ENCODE data around the gene NDUFAF5. TPM values are rescaled to one million over a fixed set of nuclear protein-coding genes. Genes with fewer than 3 reads are reported as not detected.

NDUFAF5 gene
- total RNA-seq, 1 donor from 2014 or later: 26.8 TPM

GRCh38 chr20:13819885-13820645 is 35.2 kb downstream of the NDUFAF5 start:
- intact Hi-C loops (cut with micrococcal nuclease): loop anchor here (1.0 kb wide), 1 partner anchor 235 kb away; no protein-coding TSS in a partner anchor

- intact Hi-C loops (cut with micrococcal nuclease): no loop called here
These were observed 37.0 kb downstream of the NDUFAF5 start for GRCh38 chr20:13821876-13822275.

GRCh38 chr20:13822459-13822858 is 37.6 kb downstream of the NDUFAF5 start:
- intact Hi-C loops (cut with micrococcal nuclease): no loop called here

- intact Hi-C loops (cut with micrococcal nuclease): no loop called here
These were observed 39.6 kb downstream of the NDUFAF5 start for GRCh38 chr20:13824459-13824858.

GRCh38 chr20:13825465-13825864 is 40.6 kb downstream of the NDUFAF5 start:
- intact Hi-C loops (cut with micrococcal nuclease): no loop called here

GRCh38 chr20:13831476-13831875 is 46.6 kb downstream of the NDUFAF5 start:
- intact Hi-C loops (cut with micrococcal nuclease): no loop called here

GRCh38 chr20:13838664-13839063 is 53.8 kb downstream of the NDUFAF5 start:
- intact Hi-C loops (cut with micrococcal nuclease): no loop called here

- intact Hi-C loops (cut with micrococcal nuclease): no loop called here
These were observed 54.7 kb downstream of the NDUFAF5 start for GRCh38 chr20:13839421-13840092.

- intact Hi-C loops (cut with micrococcal nuclease): no loop called here
These were observed 55.3 kb downstream of the NDUFAF5 start for GRCh38 chr20:13840093-13840465.

GRCh38 chr20:13841206-13841605 is 56.4 kb downstream of the NDUFAF5 start:
- intact Hi-C loops (cut with micrococcal nuclease): no loop called here

- intact Hi-C loops (cut with micrococcal nuclease): no loop called here
These were observed 59.5 kb downstream of the NDUFAF5 start for GRCh38 chr20:13844296-13844695.

GRCh38 chr20:13851279-13851678 is 66.5 kb downstream of the NDUFAF5 start:
- intact Hi-C loops (cut with micrococcal nuclease): no loop called here

- intact Hi-C loops (cut with micrococcal nuclease): no loop called here
These were observed 67.5 kb downstream of the NDUFAF5 start for GRCh38 chr20:13852306-13852705.

GRCh38 chr20:13855613-13856012 is 70.8 kb downstream of the NDUFAF5 start:
- intact Hi-C loops (cut with micrococcal nuclease): no loop called here

GRCh38 chr20:13856354-13856753 is 71.5 kb downstream of the NDUFAF5 start:
- intact Hi-C loops (cut with micrococcal nuclease): no loop called here

- intact Hi-C loops (cut with micrococcal nuclease): no loop called here
These were observed 72.5 kb downstream of the NDUFAF5 start for GRCh38 chr20:13857304-13857703.

- intact Hi-C loops (cut with micrococcal nuclease): no loop called here
These were observed 73.1 kb downstream of the NDUFAF5 start for GRCh38 chr20:13857961-13858360.

GRCh38 chr20:13858439-13858838 is 73.6 kb downstream of the NDUFAF5 start:
- intact Hi-C loops (cut with micrococcal nuclease): no loop called here

- intact Hi-C loops (cut with micrococcal nuclease): no loop called here
These were observed 74.0 kb downstream of the NDUFAF5 start for GRCh38 chr20:13858871-13859270.

GRCh38 chr20:13862245-13862644 is 77.4 kb downstream of the NDUFAF5 start:
- intact Hi-C loops (cut with micrococcal nuclease): no loop called here

GRCh38 chr20:13863244-13863643 is 78.4 kb downstream of the NDUFAF5 start:
- intact Hi-C loops (cut with micrococcal nuclease): no loop called here

GRCh38 chr20:13865156-13865555 is 80.3 kb downstream of the NDUFAF5 start:
- intact Hi-C loops (cut with micrococcal nuclease): no loop called here

- intact Hi-C loops (cut with micrococcal nuclease): no loop called here
These were observed 81.0 kb downstream of the NDUFAF5 start for GRCh38 chr20:13865791-13866351.

Measured in T-helper 2 cell treated with Interferon-gamma antibody and Interleukin-4, amounts not matched to agents 100 ng/mL and 5 ng/mL, for 36 hours (primary cell).